ENCODE results near the gene PCP4L1. TPM values are rescaled to one million over a fixed set of nuclear protein-coding genes. Genes with fewer than 3 reads are reported as not detected.

Gene PCP4L1
- total RNA-seq, 6 donors from 2014 or later, result 1.0 to 8.1 (median 5.0) TPM

DNA sequence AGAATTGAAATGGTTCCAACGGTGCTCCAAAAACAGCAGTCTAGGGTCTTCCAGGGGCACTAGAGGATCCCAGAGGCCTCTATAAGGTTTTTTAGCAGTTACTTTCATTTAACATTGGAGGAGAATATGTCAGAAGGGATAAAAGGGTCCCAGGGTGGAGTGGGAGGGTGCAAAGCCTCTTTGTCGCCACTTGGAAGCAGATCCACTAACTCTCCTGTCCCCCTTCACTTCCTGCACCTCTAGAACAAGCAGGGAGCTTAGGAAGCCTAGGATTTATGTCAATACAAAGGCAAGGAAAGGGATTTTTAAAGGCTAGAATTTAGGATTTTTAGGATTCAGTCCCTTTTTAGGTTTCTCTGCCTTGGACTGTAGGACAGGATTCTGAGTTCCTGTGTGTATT, 8.3 kb downstream of the PCP4L1 start:
- H3K27me3 ChIP-seq, result no peaks in the 10 kb centered on the region
- no peak for ATAC-seq (ENCODE audit: low FRiP score in 2 of 2)
- no peak overlapping the region for H3K27ac ChIP-seq
- no peak for DNase-seq
- TF ChIP-seq POLR2AphosphoS5 (IDR thresholded peaks at IDR 0.05) (no peak), EP300 (IDR thresholded peaks at IDR 0.05) (no peak)
- TF ChIP-seq, protein P1, sequence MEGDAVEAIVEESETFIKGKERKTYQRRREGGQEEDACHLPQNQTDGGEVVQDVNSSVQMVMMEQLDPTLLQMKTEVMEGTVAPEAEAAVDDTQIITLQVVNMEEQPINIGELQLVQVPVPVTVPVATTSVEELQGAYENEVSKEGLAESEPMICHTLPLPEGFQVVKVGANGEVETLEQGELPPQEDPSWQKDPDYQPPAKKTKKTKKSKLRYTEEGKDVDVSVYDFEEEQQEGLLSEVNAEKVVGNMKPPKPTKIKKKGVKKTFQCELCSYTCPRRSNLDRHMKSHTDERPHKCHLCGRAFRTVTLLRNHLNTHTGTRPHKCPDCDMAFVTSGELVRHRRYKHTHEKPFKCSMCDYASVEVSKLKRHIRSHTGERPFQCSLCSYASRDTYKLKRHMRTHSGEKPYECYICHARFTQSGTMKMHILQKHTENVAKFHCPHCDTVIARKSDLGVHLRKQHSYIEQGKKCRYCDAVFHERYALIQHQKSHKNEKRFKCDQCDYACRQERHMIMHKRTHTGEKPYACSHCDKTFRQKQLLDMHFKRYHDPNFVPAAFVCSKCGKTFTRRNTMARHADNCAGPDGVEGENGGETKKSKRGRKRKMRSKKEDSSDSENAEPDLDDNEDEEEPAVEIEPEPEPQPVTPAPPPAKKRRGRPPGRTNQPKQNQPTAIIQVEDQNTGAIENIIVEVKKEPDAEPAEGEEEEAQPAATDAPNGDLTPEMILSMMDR (IDR thresholded peaks at IDR 0.05), result no peak
- H3K36me3 ChIP-seq, result no peaks in the 10 kb centered on the region
- no peak overlapping the region for H3K4me3 ChIP-seq
- peaks cover 0 to under 1% (median 0%) of the 10 kb centered on the region in 4 donors for H3K4me1 ChIP-seq
- H3K9me3 ChIP-seq, result no peaks in the 10 kb centered on the region
- WGBS, 2 donors, result 75 to 95% methylated on average over 2 of the region's 2 CpGs

DNA sequence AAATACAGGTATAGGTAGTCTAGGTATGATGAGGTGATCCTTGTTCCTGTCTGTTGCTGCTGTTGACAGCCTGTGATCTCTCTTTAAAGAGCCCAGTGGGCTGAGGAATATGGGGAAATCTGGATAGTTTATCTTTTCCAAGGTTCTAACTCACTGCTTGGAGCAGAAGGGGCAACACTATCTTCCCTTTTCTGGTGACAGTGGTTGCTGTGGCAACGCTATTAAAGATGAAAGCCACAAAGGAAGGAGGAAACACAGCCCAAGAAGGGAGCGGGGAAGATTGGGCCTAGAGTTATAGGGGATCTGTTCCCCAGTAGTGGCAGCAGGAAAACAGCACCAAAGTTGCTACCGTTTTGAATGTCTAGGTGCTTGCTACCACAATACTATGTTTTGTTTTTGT, 8.8 kb downstream of the PCP4L1 start:
- H3K9me3 ChIP-seq, result no peaks in the 10 kb centered on the region
- no peaks in the 10 kb centered on the region for H3K4me1 ChIP-seq
- H3K27ac ChIP-seq, result no peak overlapping the region
- H3K27me3 ChIP-seq, result no peaks in the 10 kb centered on the region
- no peak for DNase-seq
- WGBS, 2 donors, result 46 to 62% methylated on average over 3 of the region's 3 CpGs
- no peaks in the 10 kb centered on the region for H3K36me3 ChIP-seq
- H3K4me3 ChIP-seq, result no peak overlapping the region
- peak; percentile 46 to 47 for ATAC-seq (ENCODE audit: low FRiP score in 2 of 2)
- TF ChIP-seq EP300 (IDR thresholded peaks at IDR 0.05) (no peak), POLR2AphosphoS5 (IDR thresholded peaks at IDR 0.05) (no peak), POLR2A (IDR thresholded peaks at IDR 0.05) (no peak)
- TF ChIP-seq, protein P1 (IDR thresholded peaks at IDR 0.05), result no peak

DNA sequence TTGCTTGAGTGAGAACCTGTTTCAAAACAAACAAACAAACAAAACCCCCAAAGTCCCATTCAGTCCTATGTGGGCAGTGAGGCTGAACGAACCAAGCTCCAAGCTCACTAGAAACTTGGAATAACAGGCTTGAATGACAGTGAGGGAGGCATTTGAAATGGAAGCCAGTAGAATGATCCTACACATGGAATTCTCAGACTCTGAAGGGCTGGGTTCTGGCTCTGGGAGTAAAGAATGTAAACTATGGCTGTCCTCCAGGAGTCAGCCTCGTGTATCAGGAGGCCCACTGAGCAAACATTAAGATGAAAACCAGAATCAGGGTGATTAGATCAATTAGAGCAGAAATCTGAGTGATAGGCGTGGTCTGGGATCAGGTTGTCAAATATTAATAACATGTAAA, 14.9 kb downstream of the PCP4L1 start:
- H3K9me3 ChIP-seq, result no peaks in the 10 kb centered on the region
- ATAC-seq (ENCODE audit: low FRiP score in 2 of 2), result no peak
- no peak for TF ChIP-seq POLR2AphosphoS5 (IDR thresholded peaks at IDR 0.05)
- TF ChIP-seq EP300 (IDR thresholded peaks at IDR 0.05), result no peak
- TF ChIP-seq POLR2A (IDR thresholded peaks at IDR 0.05), result no peak
- TF ChIP-seq, protein P1 (IDR thresholded peaks at IDR 0.05), result no peak
- H3K36me3 ChIP-seq, result no peaks in the 10 kb centered on the region
- no peak overlapping the region for H3K4me3 ChIP-seq
- H3K4me1 ChIP-seq, result no peaks in the 10 kb centered on the region
- H3K27me3 ChIP-seq, result no peaks in the 10 kb centered on the region
- no peak for DNase-seq
- no peak overlapping the region for H3K27ac ChIP-seq
- WGBS, 2 donors, result 59 to 74% methylated on average over 3 of the region's 3 CpGs

DNA sequence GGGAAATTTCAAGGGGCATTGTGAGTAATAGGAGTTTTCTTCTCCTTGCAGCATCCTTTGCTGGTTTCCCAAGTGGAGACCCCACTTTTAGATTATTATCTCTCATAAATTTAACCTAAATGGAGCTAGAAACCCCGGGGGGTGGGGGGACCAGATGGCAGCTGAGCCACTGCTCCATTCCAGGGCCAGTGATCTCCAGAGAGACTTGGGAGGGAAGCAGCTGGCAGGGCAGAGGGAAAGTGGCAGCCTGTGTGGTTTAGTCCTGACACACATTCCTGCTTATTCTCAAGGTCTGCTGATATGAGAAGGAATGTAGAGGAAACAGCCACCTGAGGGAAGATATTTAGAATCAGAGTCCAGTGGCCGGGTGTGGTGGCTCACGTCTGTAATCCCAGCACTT, 16.3 kb downstream of the PCP4L1 start:
- H3K9me3 ChIP-seq, result no peaks in the 10 kb centered on the region
- no peaks in the 10 kb centered on the region for H3K27me3 ChIP-seq
- WGBS, 2 donors, result 75 to 76% methylated on average over 3 of the region's 3 CpGs
- H3K4me3 ChIP-seq, result no peak overlapping the region
- no peaks in the 10 kb centered on the region for H3K4me1 ChIP-seq
- TF ChIP-seq POLR2AphosphoS5 (IDR thresholded peaks at IDR 0.05) (no peak), EP300 (IDR thresholded peaks at IDR 0.05) (no peak), POLR2A (IDR thresholded peaks at IDR 0.05) (no peak)
- TF ChIP-seq, protein P1 (IDR thresholded peaks at IDR 0.05), result no peak
- DNase-seq, result no peak
- no peaks in the 10 kb centered on the region for H3K36me3 ChIP-seq
- H3K27ac ChIP-seq, result no peak overlapping the region
- no peak for ATAC-seq (ENCODE audit: low FRiP score in 2 of 2)

DNA sequence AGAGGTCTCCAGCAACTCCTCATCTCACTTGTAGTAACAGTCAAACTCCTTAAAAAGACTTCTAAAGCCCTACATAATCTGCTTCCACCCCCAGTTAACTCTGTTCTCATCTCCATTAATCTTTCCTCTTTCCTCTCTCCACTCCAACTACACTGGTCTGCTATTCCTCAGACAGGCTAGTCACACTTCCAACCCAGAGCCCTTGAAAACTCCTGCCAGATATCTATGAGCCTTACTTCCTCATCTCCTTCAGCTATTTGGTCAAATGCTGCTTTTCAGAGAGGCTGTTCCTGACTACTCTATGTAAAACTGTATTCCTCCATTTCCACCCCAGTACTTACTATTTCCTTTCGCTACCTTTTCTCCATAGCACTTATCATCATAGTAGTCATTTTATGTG, 24.4 kb downstream of the PCP4L1 start:
- Histone ChIP-seq H3K9me3 (no peaks in the 10 kb centered on the region), H3K4me1 (no peaks in the 10 kb centered on the region), H3K27ac (no peak overlapping the region), H3K4me3 (no peak overlapping the region), H3K27me3 (no peaks in the 10 kb centered on the region), H3K36me3 (no peaks in the 10 kb centered on the region)
- no peak for ATAC-seq (ENCODE audit: low FRiP score in 2 of 2)
- DNase-seq, result no peak
- WGBS, 2 donors, result 94 to 100% methylated on average over 1 of the region's 1 CpG
- TF ChIP-seq, protein P1 (IDR thresholded peaks at IDR 0.05), result no peak
- TF ChIP-seq EP300 (IDR thresholded peaks at IDR 0.05) (no peak), POLR2AphosphoS5 (IDR thresholded peaks at IDR 0.05) (no peak), POLR2A (IDR thresholded peaks at IDR 0.05) (no peak)
